ENCODE measurements around the gene LRCH4. TPM values are rescaled to one million over a fixed set of nuclear protein-coding genes. Genes with fewer than 3 reads are reported as not detected.

The LRCH4 gene
- total RNA-seq, 1 donor from 2014 or later: 76.6 TPM

DNA sequence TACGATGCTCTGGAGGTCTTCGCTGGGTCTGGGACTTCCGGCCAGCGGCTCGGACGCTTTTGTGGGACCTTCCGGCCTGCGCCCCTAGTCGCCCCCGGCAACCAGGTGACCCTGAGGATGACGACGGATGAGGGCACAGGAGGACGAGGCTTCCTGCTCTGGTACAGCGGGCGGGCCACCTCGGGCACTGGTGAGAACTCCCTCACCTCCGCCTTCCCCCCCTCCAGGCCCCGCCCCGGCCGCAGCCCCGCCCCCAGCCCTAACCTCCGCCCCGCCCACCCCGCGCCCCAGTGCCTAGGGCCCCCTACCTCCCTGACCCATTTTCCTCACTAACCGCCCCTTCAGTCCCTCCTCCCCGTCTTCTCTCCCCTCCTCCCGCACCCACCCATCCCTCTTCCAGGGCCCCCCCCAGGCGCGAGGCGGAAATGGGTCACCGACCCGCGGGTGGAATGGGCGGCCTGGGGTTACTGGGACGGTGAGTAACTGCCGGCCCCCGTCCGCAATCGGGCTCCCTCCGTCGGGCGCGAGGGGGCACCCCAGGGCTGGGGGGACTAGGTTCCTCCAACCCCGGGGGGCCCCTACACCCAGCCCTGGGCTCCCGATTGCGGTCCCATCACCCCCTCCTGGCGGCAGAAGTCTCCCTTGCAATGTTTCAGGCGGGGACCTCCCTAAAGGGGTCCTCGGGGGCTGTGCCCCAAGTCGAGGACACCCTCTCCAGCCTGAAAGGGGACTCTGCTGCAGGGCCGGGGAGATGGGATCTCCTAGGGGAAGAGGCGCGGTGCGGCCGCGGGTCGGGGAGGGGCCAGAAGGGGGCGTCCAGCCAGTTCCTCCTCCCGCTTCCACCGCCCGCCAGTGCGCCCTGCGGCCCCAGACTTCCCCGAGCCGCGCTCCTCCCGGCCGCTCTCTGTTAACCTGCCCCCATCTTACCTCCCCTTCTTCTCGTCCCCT is 18.4 kb upstream of the LRCH4 start:
- H3K36me3 Mint-ChIP-seq (ENCODE audit: insufficient read depth): no peaks in the 10 kb centered on the region
- DNase-seq (ENCODE audit: low spot score, unreplicated experiment): peak; percentile 49
- H3K27ac Mint-ChIP-seq: peak overlapping the region; percentile 90
- peak overlapping the region; percentile 69 for H3K4me3 Mint-ChIP-seq (ENCODE audit: low read depth)
- no peaks in the 10 kb centered on the region for H3K9me3 Mint-ChIP-seq (ENCODE audit: low read depth)
- H3K4me1 Mint-ChIP-seq (ENCODE audit: low read depth): peaks cover 16% of the 10 kb centered on the region
- TF ChIP-seq, protein P1, sequence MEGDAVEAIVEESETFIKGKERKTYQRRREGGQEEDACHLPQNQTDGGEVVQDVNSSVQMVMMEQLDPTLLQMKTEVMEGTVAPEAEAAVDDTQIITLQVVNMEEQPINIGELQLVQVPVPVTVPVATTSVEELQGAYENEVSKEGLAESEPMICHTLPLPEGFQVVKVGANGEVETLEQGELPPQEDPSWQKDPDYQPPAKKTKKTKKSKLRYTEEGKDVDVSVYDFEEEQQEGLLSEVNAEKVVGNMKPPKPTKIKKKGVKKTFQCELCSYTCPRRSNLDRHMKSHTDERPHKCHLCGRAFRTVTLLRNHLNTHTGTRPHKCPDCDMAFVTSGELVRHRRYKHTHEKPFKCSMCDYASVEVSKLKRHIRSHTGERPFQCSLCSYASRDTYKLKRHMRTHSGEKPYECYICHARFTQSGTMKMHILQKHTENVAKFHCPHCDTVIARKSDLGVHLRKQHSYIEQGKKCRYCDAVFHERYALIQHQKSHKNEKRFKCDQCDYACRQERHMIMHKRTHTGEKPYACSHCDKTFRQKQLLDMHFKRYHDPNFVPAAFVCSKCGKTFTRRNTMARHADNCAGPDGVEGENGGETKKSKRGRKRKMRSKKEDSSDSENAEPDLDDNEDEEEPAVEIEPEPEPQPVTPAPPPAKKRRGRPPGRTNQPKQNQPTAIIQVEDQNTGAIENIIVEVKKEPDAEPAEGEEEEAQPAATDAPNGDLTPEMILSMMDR (IDR thresholded peaks at IDR 0.05; ENCODE audit: unreplicated experiment): peak; percentile 56
- H3K27me3 Mint-ChIP-seq: peaks cover 25% of the 10 kb centered on the region

DNA sequence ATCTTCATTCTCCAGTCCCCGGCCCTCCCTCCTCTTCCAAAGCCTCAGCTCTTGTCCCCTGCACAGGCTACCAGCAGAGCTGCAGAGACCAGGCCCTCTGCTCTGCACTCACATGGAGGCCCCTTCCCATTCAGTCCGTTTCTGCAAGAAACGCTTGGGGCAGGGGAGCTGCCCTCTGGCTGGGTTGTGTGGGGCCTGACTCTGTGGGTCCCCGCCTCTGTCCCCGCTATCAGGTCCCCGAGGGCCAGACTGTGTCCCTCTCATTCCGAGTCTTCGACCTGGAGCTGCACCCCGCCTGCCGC is 17.7 kb upstream of the LRCH4 start:
- Mint-ChIP-seq H3K27me3 (peaks cover 25% of the 10 kb centered on the region), H3K4me3 (ENCODE audit: low read depth) (peak overlapping the region; percentile 69), H3K27ac (peak overlapping the region; percentile 90), H3K36me3 (ENCODE audit: insufficient read depth) (no peaks in the 10 kb centered on the region), H3K4me1 (ENCODE audit: low read depth) (peaks cover 16% of the 10 kb centered on the region), H3K9me3 (ENCODE audit: low read depth) (no peaks in the 10 kb centered on the region)
- no peak for DNase-seq (ENCODE audit: low spot score, unreplicated experiment)
- TF ChIP-seq, protein P1 (IDR thresholded peaks at IDR 0.05; ENCODE audit: unreplicated experiment): no peak

DNA sequence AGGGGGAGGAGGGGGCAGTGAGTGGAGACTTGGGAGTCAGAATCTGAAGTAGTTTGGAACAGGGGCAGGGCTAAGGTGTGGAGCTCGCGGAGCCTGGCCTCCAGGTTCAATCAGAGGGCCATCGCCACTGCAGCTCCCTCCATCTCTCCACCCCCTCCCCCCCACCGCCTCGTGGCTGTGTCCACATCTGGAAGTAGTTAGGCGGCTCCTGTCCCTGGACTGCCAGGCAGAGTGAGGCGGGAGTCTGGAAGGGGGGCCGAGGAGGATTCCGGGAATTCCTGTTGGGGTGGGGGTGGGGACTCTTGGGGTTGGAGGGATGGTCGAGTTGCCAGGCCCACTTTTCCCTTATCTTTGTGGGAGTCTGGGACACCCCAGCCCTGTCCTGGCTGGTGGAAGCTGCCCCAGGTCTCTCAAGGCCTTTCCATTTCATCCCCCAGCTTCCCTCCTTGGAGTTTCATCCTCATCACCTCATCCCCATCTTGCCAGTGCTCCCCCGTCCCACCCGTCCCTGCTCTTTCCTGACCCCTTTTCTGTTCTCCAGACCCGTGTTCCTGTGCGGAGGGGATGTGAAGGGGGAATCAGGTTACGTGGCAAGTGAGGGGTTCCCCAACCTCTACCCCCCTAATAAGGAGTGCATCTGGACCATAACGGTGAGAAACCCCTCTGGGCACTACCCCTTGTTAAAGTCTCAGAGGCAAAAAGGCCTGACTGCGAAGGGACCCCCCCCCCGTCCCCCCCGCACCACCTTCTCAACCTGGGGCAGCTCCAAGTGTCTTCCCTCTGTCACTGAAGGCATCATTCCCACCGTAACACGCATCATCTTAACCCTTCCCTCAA is 17.2 kb upstream of the LRCH4 start:
- H3K4me1 Mint-ChIP-seq (ENCODE audit: low read depth): peaks cover 16% of the 10 kb centered on the region
- H3K27me3 Mint-ChIP-seq: peaks cover 28% of the 10 kb centered on the region
- peak overlapping the region; percentile 90 for H3K27ac Mint-ChIP-seq
- H3K36me3 Mint-ChIP-seq (ENCODE audit: insufficient read depth): no peaks in the 10 kb centered on the region
- H3K9me3 Mint-ChIP-seq (ENCODE audit: low read depth): no peaks in the 10 kb centered on the region
- H3K4me3 Mint-ChIP-seq (ENCODE audit: low read depth): peak overlapping the region; percentile 69
- no peak for DNase-seq (ENCODE audit: low spot score, unreplicated experiment)
- TF ChIP-seq, protein P1 (IDR thresholded peaks at IDR 0.05; ENCODE audit: unreplicated experiment): no peak

DNA sequence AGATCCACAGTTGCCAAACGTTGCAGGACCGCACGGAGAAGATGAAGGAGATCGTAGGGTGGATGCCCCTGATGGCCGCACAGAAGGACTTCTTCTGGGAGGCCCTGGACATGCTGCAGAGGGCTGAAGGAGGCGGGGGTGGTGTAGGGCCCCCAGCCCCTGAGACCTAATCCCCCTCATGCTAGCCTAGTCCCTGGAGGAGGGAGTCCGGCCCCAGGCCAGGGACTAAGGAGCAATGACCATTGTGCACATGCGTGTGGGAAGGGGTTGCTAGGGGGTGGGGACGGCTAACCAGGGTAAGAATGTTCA is 14.8 kb upstream of the LRCH4 start:
- Mint-ChIP-seq H3K4me1 (ENCODE audit: low read depth) (peaks cover 16% of the 10 kb centered on the region), H3K27me3 (peaks cover 17% of the 10 kb centered on the region), H3K4me3 (ENCODE audit: low read depth) (no peak overlapping the region), H3K36me3 (ENCODE audit: insufficient read depth) (no peaks in the 10 kb centered on the region), H3K27ac (no peak overlapping the region), H3K9me3 (ENCODE audit: low read depth) (no peaks in the 10 kb centered on the region)
- TF ChIP-seq, protein P1 (IDR thresholded peaks at IDR 0.05; ENCODE audit: unreplicated experiment): no peak
- no peak for DNase-seq (ENCODE audit: low spot score, unreplicated experiment)

DNA sequence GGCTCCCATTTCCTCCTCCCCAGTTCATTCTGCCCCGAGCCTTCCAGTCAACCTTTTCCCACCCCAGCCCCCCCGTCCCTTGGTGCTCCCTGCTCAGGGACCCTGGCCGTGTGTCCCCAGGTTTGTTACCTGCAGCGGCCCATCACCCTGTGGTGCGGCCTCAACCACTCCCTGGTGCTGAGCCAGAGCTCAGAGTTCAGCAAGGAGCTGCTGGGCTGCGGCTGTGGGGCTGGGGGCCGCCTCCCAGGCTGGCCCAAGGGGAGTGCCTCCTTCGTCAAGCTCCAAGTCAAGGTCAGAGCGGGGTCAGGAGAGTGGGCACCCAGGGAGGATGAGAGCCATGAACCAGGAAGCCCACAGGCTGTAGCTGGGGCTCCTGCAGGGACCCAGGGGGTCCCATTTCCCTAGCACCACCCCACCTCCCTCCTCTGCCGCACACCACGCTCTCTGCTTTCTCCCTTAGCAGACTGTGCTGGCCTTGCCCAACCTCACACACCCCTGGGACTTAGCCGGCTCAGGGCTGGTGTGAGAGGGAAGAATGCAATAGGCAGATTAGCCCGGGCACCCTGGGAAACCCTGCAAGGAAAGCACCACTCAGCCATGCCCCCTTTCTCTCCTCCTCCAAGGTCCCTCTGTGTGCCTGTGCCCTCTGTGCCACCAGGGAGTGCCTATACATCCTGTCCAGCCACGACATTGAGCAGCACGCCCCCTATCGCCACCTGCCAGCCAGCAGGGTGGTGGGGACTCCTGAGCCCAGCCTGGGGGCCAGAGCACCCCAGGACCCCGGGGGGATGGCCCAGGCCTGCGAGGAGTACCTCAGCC is 14.2 kb upstream of the LRCH4 start:
- DNase-seq (ENCODE audit: low spot score, unreplicated experiment): no peak
- Mint-ChIP-seq H3K36me3 (ENCODE audit: insufficient read depth) (no peaks in the 10 kb centered on the region), H3K27me3 (peaks cover 11% of the 10 kb centered on the region), H3K9me3 (ENCODE audit: low read depth) (no peaks in the 10 kb centered on the region), H3K4me1 (ENCODE audit: low read depth) (peaks cover 13% of the 10 kb centered on the region), H3K4me3 (ENCODE audit: low read depth) (no peak overlapping the region), H3K27ac (no peak overlapping the region)
- TF ChIP-seq, protein P1 (IDR thresholded peaks at IDR 0.05; ENCODE audit: unreplicated experiment): no peak
